Coronary artery (tissue), 2 donors: ENCODE data around the gene DRD5.

Experiments used
- DNase-seq: peaks from one replicate; pipeline ENCODE4 v3.0.0-alpha.2; 2017; ENCODE audit warnings: low spot score
- H3K27ac ChIP-seq, 2 donors: fragments of 200-600 bp; sonication (generic); one replicate each; pipeline ENCODE4 v1.5.1; 2016 to 2019
- H3K4me3 ChIP-seq: fragments of 200-600 bp; sonication (generic); 2 replicates; pipeline ENCODE4 v1.5.1; 2016; ENCODE audit warnings: mild to moderate bottlenecking, moderate library complexity
- TF ChIP-seq, protein P1 (sequence below): fragments of 200-600 bp; sonication (generic); IDR thresholded peaks from one replicate; pipeline ENCODE4 v1.5.1; 2019; ENCODE audit warnings: antibody characterized with exemption

Gene DRD5

DNA sequence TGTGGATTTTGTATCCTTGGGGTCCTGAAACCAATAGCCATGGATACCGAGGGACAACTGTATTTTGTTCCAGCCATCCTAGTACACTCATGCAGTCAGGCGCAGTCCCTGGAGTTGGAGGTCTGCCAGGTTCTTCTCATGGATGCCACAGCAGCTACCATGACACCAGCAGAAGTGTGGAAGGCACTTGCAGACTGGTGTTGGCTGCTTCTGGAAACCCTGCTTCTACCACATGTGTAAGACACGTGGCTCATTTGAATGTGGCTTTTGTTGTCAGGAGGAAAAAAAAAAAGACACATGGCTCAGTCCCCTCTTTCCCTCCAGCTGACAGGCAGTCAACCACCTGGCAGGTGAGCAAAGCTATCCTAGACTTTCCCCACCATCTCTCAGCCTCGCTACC lies 19.4 kb downstream of the DRD5 start:
- no peak overlapping the region for H3K27ac ChIP-seq
- H3K4me3 ChIP-seq = no peak overlapping the region
- TF ChIP-seq, protein P1, sequence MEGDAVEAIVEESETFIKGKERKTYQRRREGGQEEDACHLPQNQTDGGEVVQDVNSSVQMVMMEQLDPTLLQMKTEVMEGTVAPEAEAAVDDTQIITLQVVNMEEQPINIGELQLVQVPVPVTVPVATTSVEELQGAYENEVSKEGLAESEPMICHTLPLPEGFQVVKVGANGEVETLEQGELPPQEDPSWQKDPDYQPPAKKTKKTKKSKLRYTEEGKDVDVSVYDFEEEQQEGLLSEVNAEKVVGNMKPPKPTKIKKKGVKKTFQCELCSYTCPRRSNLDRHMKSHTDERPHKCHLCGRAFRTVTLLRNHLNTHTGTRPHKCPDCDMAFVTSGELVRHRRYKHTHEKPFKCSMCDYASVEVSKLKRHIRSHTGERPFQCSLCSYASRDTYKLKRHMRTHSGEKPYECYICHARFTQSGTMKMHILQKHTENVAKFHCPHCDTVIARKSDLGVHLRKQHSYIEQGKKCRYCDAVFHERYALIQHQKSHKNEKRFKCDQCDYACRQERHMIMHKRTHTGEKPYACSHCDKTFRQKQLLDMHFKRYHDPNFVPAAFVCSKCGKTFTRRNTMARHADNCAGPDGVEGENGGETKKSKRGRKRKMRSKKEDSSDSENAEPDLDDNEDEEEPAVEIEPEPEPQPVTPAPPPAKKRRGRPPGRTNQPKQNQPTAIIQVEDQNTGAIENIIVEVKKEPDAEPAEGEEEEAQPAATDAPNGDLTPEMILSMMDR = no peak
- DNase-seq = no peak

DNA sequence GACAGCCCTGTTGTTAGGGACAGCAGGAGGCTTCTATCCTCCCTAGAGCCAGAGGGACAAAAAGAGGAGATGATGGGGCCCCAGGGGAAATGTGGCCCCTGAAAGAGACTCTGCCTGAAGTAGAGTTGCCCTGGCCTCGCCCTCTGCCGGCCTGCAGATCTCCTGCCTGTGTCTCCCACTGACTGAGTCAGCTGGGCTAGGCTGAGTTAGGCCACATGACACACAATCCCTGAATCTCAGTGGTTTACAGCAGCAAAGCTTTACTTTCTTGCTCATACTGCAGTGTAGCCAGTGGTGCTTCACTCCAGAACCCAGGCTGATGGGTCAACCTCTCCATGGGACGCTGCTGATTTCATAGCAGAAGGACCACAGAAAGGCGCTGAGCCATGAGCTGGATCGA lies 23.5 kb downstream of the DRD5 start:
- H3K27ac ChIP-seq = no peak overlapping the region
- TF ChIP-seq, protein P1 = no peak
- DNase-seq = no peak
- H3K4me3 ChIP-seq = no peak overlapping the region

DNA sequence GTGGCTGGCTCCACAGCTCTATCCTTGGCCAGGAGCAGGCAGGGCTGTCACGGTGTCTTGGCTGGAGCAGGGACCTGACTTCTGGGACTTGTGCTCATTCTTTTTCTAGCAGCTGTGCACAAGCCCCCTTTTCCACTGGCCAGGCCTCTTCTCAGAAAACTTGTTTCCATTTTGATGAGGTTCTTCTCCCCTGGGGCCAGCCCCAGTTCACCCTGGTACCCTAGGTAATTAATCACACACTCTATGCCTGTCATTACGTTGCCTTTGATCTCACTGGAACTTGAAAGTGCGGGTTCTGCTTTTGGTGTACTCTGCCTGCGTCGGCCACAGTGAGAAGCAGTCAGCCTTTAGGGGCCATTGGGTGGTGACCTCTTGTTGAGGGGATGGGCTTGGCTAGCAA lies 26.6 kb downstream of the DRD5 start:
- Histone ChIP-seq H3K27ac (no peak overlapping the region), H3K4me3 (no peak overlapping the region)
- no peak for DNase-seq
- TF ChIP-seq, protein P1 = no peak

DNA sequence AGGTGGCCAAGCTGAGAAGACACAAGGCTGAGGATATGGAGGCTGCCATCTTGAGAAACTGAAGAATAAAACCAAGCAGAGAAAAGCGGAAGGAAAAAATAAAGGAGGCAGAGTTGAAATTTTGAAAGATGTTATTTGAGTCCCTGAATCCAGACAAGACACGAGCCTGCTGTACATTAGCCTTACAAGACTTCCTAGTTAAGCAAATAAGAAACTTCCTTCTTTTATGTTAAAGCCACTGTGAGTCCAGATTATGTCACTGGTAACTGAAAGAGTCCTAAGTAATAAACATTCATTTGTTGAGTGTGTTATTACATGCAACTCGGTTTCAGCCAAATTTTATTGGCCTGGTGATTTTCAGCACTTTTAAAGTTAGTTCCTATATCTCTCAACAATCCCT lies 30.4 kb downstream of the DRD5 start:
- no peak for DNase-seq
- Histone ChIP-seq H3K4me3 (no peak overlapping the region), H3K27ac (no peak overlapping the region)
- TF ChIP-seq, protein P1 = no peak

DNA sequence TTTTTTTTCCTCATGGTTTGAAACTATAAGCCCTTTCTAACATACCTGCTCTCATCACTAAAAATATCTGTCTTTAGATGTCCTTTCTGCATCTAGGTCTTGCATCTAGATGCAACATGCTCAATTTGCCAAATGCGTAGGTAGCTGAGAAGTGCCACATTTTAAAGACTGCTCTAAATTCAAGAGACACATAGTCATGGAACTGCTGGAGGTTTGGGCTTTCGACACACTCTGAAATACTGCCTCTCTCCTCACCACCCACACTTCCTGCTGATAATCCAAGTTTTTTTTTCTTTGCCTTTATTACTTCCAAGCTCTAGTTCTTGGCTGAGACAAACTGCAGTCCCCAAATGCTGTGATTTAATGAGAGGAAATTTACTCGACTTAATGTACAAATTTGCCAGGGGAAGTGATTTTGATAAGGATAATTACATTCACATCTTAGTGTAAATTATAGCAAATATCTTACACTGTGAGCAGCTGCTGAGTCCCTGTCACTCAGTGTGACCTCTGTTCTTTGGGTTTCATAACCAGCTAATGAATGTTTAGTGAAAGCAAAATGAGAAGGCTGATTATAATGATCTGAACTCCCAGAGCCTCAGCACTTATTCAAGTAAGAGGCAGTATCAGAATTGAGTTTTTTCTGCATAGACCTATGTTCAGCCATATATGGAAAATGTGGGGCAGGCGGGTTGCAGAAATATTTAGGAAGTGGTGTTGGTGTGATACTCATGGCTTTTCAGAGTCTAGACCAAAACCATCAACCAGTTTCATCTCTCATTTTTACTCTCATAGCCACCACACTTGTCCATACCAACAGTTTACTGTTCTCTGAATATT lies 31.3 kb downstream of the DRD5 start:
- TF ChIP-seq, protein P1 = no peak
- H3K27ac ChIP-seq = no peak overlapping the region
- no peak for DNase-seq
- no peak overlapping the region for H3K4me3 ChIP-seq

DNA sequence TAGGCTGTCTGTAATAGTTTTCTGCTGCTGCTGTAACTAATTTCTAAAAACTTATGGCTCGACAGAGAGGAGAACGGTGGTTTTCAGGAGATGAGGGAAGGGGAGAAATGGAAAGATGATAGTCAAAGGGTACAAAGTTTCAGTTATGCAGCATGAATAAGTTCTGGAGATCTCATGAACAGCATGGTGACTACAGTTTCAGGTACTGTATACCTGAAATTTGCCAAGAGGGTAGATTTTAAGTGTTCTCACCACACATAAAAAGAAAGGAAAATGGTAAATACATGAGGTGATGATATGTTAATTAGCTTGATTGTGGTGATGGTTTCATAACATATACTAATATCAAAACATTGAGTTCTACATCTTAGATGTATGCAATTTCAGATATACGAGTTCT lies 34.9 kb downstream of the DRD5 start:
- H3K27ac ChIP-seq = no peak overlapping the region
- no peak overlapping the region for H3K4me3 ChIP-seq
- TF ChIP-seq, protein P1 = no peak
- no peak for DNase-seq

DNA sequence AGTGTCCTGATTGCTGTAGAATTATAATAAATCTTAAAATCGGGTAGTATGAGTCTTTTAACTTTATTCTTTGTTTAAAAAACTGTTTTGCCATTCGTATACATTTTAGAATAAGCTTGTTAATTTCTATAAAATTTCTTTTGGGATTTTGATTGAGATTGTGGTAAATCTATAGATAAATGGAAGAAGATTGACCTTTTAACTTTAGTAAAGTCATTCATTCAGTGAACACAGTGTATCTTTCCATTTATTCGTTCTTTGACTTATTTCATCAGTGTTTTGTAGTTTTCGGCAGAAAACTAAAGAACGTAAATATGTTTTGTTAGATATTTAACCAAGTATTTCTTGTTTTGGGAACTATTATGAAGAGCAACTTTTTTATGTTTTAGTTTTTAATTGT lies 38.9 kb downstream of the DRD5 start:
- no peak overlapping the region for H3K27ac ChIP-seq
- TF ChIP-seq, protein P1 = no peak
- DNase-seq = no peak
- H3K4me3 ChIP-seq = no peak overlapping the region
